ES-I3 (cell line): Measurements from ENCODE around the gene TBCB.
"Not testable (repeated sequence)": the region's sequence is repeated elsewhere in the genome, so short reads cannot be mapped to it uniquely, and the experiment has no call there.

Source experiments
- H3K36me3 ChIP-seq: 2 replicates; pipeline ENCODE4 v1.6.1; 2013; ENCODE audit warnings: mild to moderate bottlenecking, low read length, control low read depth, moderate library complexity; ENCODE audit not compliant: insufficient read depth
- H3K4me1 ChIP-seq: 2 replicates; pipeline ENCODE4 v1.6.1; 2013; ENCODE audit warnings: mild to moderate bottlenecking, control low read depth, low read length; ENCODE audit not compliant: insufficient read depth
- H3K9ac ChIP-seq: 2 replicates; pipeline ENCODE4 v1.6.1; 2013; ENCODE audit warnings: low read depth, mild to moderate bottlenecking, low read length, moderate library complexity
- H3K9me3 ChIP-seq: 2 replicates; pipeline ENCODE4 v1.6.1; 2013; ENCODE audit warnings: mild to moderate bottlenecking, low read length, moderate library complexity; ENCODE audit not compliant: control insufficient read depth, insufficient read depth

Gene TBCB

GRCh38 chr19:36112678-36113077 lies 2.6 kb upstream of the TBCB start:
- peaks cover 6% of the 10 kb centered on the region for H3K36me3 ChIP-seq
- H3K9ac ChIP-seq = no peak overlapping the region
- no peaks in the 10 kb centered on the region for H3K9me3 ChIP-seq
- H3K4me1 ChIP-seq = peaks cover 10% of the 10 kb centered on the region

GRCh38 chr19:36113425-36113824 lies 1.8 kb upstream of the TBCB start:
- Histone ChIP-seq H3K9me3 (no peaks in the 10 kb centered on the region), H3K9ac (peak overlapping the region; percentile 90; the same call in 1 of the 2 replicates), H3K4me1 (peaks cover 10% of the 10 kb centered on the region), H3K36me3 (peaks cover 6% of the 10 kb centered on the region)

- peak overlapping the region; percentile 90 for H3K9ac ChIP-seq
- H3K9me3 ChIP-seq = no peaks in the 10 kb centered on the region
- H3K36me3 ChIP-seq = peaks cover 6% of the 10 kb centered on the region
- peaks cover 10% of the 10 kb centered on the region for H3K4me1 ChIP-seq
Measured at GRCh38 chr19:36113894-36114720, 1.2 kb upstream of the TBCB start.

- no peaks in the 10 kb centered on the region for H3K9me3 ChIP-seq
- peaks cover 11% of the 10 kb centered on the region for H3K4me1 ChIP-seq
- peaks cover 6% of the 10 kb centered on the region for H3K36me3 ChIP-seq
- peak within 1 kb of the TSS; percentile 90 for H3K9ac ChIP-seq
Measured at GRCh38 chr19:36114721-36115452, 381 bp upstream of the TBCB start, which contains the start of gene POLR2I. POLR2I (minus strand) TSS chr19:36114875; CDS start chr19:36114856, 19 bp downstream.

- Histone ChIP-seq H3K4me1 (peaks cover 12% of the 10 kb centered on the region; the same call in 1 of the 2 replicates), H3K9me3 (no peaks in the 10 kb centered on the region), H3K36me3 (peaks cover 6% of the 10 kb centered on the region), H3K9ac (peak overlapping the region; percentile 83; the same call in 1 of the 2 replicates)
Measured at GRCh38 chr19:36116344-36116637, 1.0 kb downstream of the TBCB start.

GRCh38 chr19:36120092-36120983 lies 5.1 kb downstream of the TBCB start:
- no peak overlapping the region for H3K9ac ChIP-seq
- peaks cover 12% of the 10 kb centered on the region; the same call in 1 of the 2 replicates for H3K4me1 ChIP-seq
- no peaks in the 10 kb centered on the region for H3K9me3 ChIP-seq
- H3K36me3 ChIP-seq = peaks cover 10% of the 10 kb centered on the region

- Histone ChIP-seq H3K9me3 (no peaks in the 10 kb centered on the region), H3K9ac (no peak overlapping the region), H3K4me1 (peaks cover 12% of the 10 kb centered on the region; the same call in 1 of the 2 replicates), H3K36me3 (peaks cover 16% of the 10 kb centered on the region)
Measured at GRCh38 chr19:36120984-36121358, 5.7 kb downstream of the TBCB start.

- Histone ChIP-seq H3K9ac (no peak overlapping the region), H3K36me3 (peaks cover 16% of the 10 kb centered on the region)
Measured at GRCh38 chr19:36121486-36122124, 6.3 kb downstream of the TBCB start.

GRCh38 chr19:36125557-36125956 lies 10.3 kb downstream of the TBCB start:
- Histone ChIP-seq H3K9me3 (no peaks in the 10 kb centered on the region), H3K36me3 (peaks cover 11% of the 10 kb centered on the region), H3K4me1 (no peaks in the 10 kb centered on the region), H3K9ac (no peak overlapping the region)

More at GRCh38 chr19:36121486-36122124, 6.3 kb downstream of the TBCB start:
- H3K4me1 ChIP-seq = 0 out of 2 replicates have a peak, but pooled peaks cover 6% of the 10 kb centered on the region
- H3K9me3 ChIP-seq = no peaks in the 10 kb centered on the region

GRCh38 chr19:36128392-36128736 lies 13.1 kb downstream of the TBCB start:
- Histone ChIP-seq H3K9me3 (no peaks in the 10 kb centered on the region), H3K9ac (peak overlapping the region; percentile 64), H3K36me3 (peaks cover 11% of the 10 kb centered on the region), H3K4me1 (no peaks in the 10 kb centered on the region)

- H3K36me3 ChIP-seq, H3K4me1 ChIP-seq, H3K9ac ChIP-seq, H3K9me3 ChIP-seq: not testable (repeated sequence)
Measured at GRCh38 chr19:36131221-36131620, 16.0 kb downstream of the TBCB start.

- H3K36me3 ChIP-seq, H3K9ac ChIP-seq, H3K4me1 ChIP-seq, H3K9me3 ChIP-seq: not testable (repeated sequence)
Measured at GRCh38 chr19:36134867-36135266, 19.6 kb downstream of the TBCB start.

- no peaks in the 10 kb centered on the region for H3K36me3 ChIP-seq
- H3K9ac ChIP-seq = no peak overlapping the region
- no peaks in the 10 kb centered on the region; the same call in 1 of the 2 replicates for H3K4me1 ChIP-seq
- no peaks in the 10 kb centered on the region for H3K9me3 ChIP-seq
Measured at GRCh38 chr19:36136964-36137686, 21.9 kb downstream of the TBCB start.
